Spleen (tissue), 7 donors: ENCODE measurements around the gene GRM8.

ENCODE experiments used
- CTCF ChIP-seq, 11 experiments: fragments of 200-600 bp in 7 of 11; fragments of 450-650 bp in 4 of 11; sonication (generic) in 4 of 11; IDR thresholded peaks in 8 of 11; conservative IDR thresholded peaks in 3 of 11; 1 replicate in 7 of 11; 2 replicates in 4 of 11; pipeline versions ENCODE4 v1.4.0 to v1.8.0; 2016 to 2021; ENCODE audit warnings: antibody characterized with exemption in 11 of 11, inconsistent platforms in 4 of 11, mild to moderate bottlenecking in 1 of 11
- POLR2AphosphoS5 ChIP-seq, 3 donors: sonication (generic); formaldehyde crosslinking; IDR thresholded peaks; one replicate each; pipeline ENCODE4 v1.5.1; 2017; ENCODE audit warnings: antibody characterized with exemption in 3 of 3
- donor health status: DM: no; HTN: no; CAD: no; lungs with moderate emphysema.
- donor health status: DM: no; HTN: no; CAD: no.
- donor health status: DM: no; HTN: no; CAD: no.

GRCh38 chr7:127266047-127266446 is 13.3 kb upstream of the GRM8 start:
- TF ChIP-seq CTCF (IDR thresholded peaks at IDR 0.05 in 8 of 11, conservative IDR thresholded peaks at IDR 0.05 in 3 of 11) = no peak
- no peak for TF ChIP-seq POLR2AphosphoS5 (IDR thresholded peaks at IDR 0.05)
